AG04449 (cell line): ENCODE data around the gene ZNF486.
"Not testable (repeated sequence)": the region's sequence is repeated elsewhere in the genome, so short reads cannot be mapped to it uniquely, and the experiment has no call there.

Source experiments
- CTCF ChIA-PET: fragments of 350-600 bp; formaldehyde crosslinking; extraction: SDS; loops from one replicate; lab custom pipeline; 2021; ENCODE audit warnings: antibody characterized with exemption; lab: Yijun Ruan, JAX
- POLR2A ChIA-PET: fragments of 400-600, 350-600 bp; formaldehyde crosslinking; extraction: SDS; loops from one replicate; lab custom pipeline; 2020; ENCODE audit warnings: antibody characterized with exemption, inconsistent platforms; lab: Yijun Ruan, JAX
- DNase-seq: peaks from one replicate; pipeline ENCODE4 v3.0.0-alpha.2; 2010; ENCODE audit warnings: low read depth, low spot score
- H3K4me3 ChIP-seq: 2 replicates; pipeline ENCODE4 v1.5.1; 2011; ENCODE audit warnings: low read depth, mild to moderate bottlenecking, control low read depth, low read length
- TF ChIP-seq, protein P1 (sequence below): IDR thresholded peaks from one replicate; pipeline ENCODE4 v1.5.1; 2011; ENCODE audit warnings: mild to moderate bottlenecking, moderate library complexity, low read length, control low read depth, inconsistent platforms; ENCODE audit not compliant: insufficient read depth; ENCODE audit errors: missing control alignments

ZNF486 gene

DNA sequence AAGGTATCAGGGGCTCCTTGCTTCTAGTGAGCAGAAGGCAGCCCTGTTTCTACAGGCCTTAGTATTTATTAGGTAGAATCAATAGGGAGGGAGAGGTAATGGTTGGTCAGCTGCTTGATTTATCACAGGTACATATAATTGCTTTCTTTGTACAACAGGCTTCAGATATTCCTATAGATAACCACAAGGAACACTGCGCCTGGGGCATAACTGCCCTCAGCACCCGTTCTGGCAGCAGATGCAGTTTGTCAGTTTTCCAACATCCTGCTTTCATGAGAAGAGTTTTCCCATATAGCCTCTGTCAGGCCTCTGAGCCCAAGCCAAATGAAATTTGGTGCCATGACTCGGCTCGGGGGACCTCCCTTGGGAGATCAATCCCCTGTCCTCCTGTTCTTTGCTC, 12.4 kb upstream of the ZNF486 start:
- ChIA-PET POLR2A (no interaction called here), CTCF (no interaction called here)
- H3K4me3 ChIP-seq: no peak overlapping the region
- TF ChIP-seq, protein P1, sequence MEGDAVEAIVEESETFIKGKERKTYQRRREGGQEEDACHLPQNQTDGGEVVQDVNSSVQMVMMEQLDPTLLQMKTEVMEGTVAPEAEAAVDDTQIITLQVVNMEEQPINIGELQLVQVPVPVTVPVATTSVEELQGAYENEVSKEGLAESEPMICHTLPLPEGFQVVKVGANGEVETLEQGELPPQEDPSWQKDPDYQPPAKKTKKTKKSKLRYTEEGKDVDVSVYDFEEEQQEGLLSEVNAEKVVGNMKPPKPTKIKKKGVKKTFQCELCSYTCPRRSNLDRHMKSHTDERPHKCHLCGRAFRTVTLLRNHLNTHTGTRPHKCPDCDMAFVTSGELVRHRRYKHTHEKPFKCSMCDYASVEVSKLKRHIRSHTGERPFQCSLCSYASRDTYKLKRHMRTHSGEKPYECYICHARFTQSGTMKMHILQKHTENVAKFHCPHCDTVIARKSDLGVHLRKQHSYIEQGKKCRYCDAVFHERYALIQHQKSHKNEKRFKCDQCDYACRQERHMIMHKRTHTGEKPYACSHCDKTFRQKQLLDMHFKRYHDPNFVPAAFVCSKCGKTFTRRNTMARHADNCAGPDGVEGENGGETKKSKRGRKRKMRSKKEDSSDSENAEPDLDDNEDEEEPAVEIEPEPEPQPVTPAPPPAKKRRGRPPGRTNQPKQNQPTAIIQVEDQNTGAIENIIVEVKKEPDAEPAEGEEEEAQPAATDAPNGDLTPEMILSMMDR: no peak
- no peak for DNase-seq

DNA sequence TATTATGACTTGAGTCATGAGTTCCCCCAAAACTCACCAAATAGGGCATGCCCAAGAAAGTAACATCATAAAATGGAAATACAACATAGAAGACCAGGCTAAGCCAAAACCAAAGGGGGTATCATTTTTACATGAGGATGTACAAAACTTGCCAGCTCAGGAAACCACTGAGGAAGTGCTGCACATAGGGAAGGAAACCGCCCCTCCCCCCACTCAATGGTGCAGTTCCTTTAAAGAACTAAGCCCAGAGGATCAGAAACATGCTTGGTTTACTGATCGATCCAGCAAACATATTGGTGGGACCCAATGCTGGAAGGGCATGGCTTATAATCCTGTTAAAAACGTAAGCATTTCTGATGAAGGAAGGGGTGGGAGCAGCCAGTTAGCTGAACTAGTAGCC, 4.2 kb upstream of the ZNF486 start:
- TF ChIP-seq, protein P1: no peak
- ChIA-PET POLR2A (no interaction called here), CTCF (no interaction called here)
- no peak overlapping the region for H3K4me3 ChIP-seq
- DNase-seq: no peak

DNA sequence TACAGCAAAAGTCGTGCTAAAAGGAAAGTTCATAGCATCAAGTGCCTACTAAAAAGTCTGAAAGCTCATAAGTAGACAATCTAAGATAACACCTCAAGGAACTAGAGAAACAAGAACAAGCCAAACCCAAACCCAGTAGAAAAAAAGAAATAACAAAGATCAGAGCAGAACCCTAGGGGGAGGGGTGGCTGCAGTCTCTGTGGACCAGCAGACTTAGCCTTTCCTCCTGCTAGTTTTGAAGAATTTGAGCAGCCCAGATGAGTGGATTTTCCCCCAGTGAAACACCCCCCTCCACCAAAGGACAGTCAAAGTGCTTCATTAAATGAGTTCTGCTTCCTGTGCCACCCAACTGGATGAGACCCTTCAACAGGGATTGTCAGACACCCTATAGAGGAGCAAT, 2.6 kb upstream of the ZNF486 start:
- no peak overlapping the region for H3K4me3 ChIP-seq
- ChIA-PET CTCF (no interaction called here), POLR2A (no interaction called here)
- TF ChIP-seq, protein P1: no peak
- DNase-seq: no peak

DNA sequence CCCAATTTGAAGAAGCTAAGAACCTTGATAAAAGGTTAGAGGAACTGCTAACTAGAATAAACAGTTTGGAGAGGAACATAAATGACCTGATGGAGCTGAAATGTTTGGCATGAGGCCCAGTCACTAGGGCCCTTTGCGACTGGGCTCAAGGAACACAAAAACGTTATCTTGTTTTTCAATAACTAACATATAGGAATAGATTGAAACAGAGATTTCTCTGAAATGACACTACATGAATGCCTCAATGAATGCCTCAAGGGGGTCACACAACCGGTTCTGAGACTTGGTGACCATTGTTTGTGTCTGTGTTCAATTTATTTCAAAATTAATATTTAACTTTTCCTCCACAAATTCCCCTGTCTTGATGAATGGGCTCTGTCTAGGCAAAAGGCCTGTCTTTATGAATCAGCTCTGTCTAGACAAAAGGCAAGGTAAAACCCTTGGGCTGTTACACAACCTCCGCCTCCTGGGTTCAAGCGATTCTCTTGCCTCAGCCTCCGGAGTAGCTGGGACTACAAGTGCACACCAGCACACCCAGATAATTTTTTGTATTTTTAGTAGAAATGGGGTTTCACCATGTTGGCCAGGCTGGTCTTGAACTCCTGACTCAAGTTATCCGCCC, 932 bp upstream of the ZNF486 start:
- POLR2A ChIA-PET: interaction anchor here (1.4 to 1.6 kb wide), 3 partner anchors 114 to 300 kb away, joined by 3 to 6 read pairs (median 4); partner anchors contain the start of genes ZNF253 and ZNF682
- no peak for DNase-seq
- no peak overlapping the region for H3K4me3 ChIP-seq
- CTCF ChIA-PET: no interaction called here
- TF ChIP-seq, protein P1: no peak

DNA sequence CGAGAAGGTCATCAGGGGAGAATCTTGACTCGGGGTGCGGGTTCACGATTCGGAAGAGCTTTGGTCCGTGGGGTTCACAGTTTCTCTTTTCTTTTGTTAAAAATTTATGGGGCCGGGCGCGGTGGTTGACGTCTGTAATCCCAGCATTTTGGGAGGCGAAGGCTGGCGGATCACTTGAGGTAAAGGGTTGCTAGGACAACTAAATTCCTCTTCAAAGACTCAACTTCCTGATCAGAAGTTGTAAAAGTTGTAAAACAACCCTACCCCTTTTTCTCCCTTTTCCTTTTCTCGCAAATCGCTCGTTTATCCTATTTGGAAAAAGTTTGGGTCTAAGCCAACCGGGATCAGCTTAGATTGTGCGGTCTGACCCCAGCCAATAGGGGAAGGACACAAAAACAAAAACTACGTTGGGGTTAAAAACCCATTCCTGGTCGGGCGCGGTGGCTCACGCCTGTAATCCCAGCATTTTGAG, 673 bp downstream of the ZNF486 start:
- no peak for DNase-seq
- TF ChIP-seq, protein P1: no peak
- H3K4me3 ChIP-seq: peak overlapping the region; percentile 78
- ChIA-PET POLR2A (interaction anchor here (1.4 to 1.6 kb wide), 4 partner anchors 22 to 302 kb away, joined by 3 to 6 read pairs (median 4); partner anchors contain the start of genes ZNF253 and ZNF682), CTCF (no interaction called here)

DNA sequence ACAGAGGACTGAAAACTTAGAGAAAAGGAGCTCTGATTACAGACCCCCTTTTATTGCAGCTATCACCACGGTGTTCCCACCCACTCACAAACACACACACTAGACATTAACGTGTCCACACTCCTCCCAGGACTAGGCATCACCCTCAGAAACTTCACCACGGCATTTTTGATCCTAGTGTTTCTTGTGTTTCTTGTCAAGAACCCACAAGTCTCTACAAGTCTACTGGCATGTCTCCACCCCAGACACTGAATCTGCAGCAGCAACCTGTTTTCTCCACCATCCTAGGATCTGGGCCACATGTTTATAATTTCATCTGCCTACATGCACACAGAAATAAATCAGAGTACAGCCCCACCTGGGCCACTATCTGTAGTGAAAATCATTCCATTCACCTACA, 4.3 kb downstream of the ZNF486 start:
- TF ChIP-seq, protein P1: no peak
- ChIA-PET POLR2A (no interaction called here), CTCF (no interaction called here)
- DNase-seq: no peak
- H3K4me3 ChIP-seq: no peak overlapping the region

DNA sequence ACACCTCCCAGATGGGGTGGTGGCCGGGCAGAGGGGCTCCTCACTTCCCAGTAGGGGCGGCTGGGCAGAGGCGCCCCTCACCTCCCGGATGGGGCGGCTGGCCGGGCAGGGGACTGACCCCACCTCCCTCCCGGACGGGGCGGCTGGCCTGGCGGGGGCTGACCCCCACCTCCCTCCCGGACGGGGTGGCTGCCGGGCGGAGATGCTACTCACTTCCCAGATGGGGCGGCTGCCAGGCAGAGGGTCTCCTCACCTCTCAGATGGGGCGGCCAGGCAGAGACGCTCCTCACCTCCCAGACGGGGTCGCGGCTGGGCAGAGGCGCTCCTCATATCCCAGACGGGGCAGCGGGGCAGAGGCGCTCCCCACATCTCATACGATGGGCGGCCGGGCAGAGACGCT, 8.8 kb downstream of the ZNF486 start:
- POLR2A ChIA-PET, CTCF ChIA-PET, DNase-seq, H3K4me3 ChIP-seq: not testable (repeated sequence)

DNA sequence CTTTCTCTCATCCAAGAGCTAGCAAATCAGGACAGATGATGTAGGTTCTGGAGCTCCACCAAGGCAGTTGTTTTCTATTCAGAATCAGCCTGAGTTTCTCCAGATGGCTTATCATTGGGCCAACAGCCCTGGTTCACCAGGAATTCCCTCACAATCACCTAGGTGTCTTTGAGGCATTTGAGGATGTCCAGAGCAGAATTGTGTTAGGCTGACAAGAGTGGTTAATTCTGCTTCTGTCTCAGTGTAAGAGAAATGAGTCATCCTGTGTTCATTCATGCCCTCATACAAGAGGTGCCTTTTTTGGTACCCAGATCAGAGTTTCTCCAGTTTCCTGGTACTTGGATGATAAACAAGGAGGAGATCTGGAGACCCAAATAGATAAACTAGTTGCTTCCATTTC, 12.9 kb downstream of the ZNF486 start:
- H3K4me3 ChIP-seq, POLR2A ChIA-PET, CTCF ChIA-PET, DNase-seq: not testable (repeated sequence)
